ENCODE measurements around the gene GNAT2. TPM values are rescaled to one million over a fixed set of nuclear protein-coding genes. Genes with fewer than 3 reads are reported as not detected.

The GNAT2 gene
- polyA plus RNA-seq, 1 experiment: 0.06 TPM

GRCh38 chr1:109620401-109620791, 980 bp upstream of the GNAT2 start:
- no peaks in the 10 kb centered on the region; the same call in 1 of the 2 replicates for H3K9me3 ChIP-seq (ENCODE audit: control insufficient read depth, insufficient read depth, low read length)
- CTCF ChIA-PET: interaction anchor here (1.3 to 3.2 kb wide), 4 partner anchors 10 to 74 kb away, joined by 4 to 12 read pairs (median 7); no protein-coding TSS in a partner anchor
- H3K27ac ChIP-seq (ENCODE audit: low read depth, low read length): peak overlapping the region; percentile 97
- peak overlapping the region; percentile 95 for H3K4me3 ChIP-seq (ENCODE audit: low read depth, low read length)
- no peak for TF ChIP-seq CTCF (IDR thresholded peaks at IDR 0.05; ENCODE audit: low read depth, low read length)
- H3K27me3 ChIP-seq (ENCODE audit: control insufficient read depth, insufficient read depth, low read length): no peaks in the 10 kb centered on the region
- POLR2A ChIA-PET: interaction anchor here (0.6 to 2.3 kb wide), 4 partner anchors 10 to 291 kb away, joined by 3 to 24 read pairs (median 4); partner anchors contain the start of gene GNAI3
- no peak for DNase-seq (ENCODE audit: low read depth, low spot score)

GRCh38 chr1:109618661-109619575, 498 bp downstream of the GNAT2 start:
- H3K27me3 ChIP-seq (ENCODE audit: control insufficient read depth, insufficient read depth, low read length): no peaks in the 10 kb centered on the region
- no peak for DNase-seq (ENCODE audit: low read depth, low spot score)
- peak overlapping the region; percentile 95 for H3K4me3 ChIP-seq (ENCODE audit: low read depth, low read length)
- peak overlapping the region; percentile 97 for H3K27ac ChIP-seq (ENCODE audit: low read depth, low read length)
- ChIA-PET POLR2A (interaction anchor here (1.0 to 2.7 kb wide), 3 partner anchors 8 to 70 kb away, joined by 3 to 24 read pairs (median 19); partner anchors contain the start of gene GNAI3), CTCF (interaction anchor here (0.7 to 3.2 kb wide), 4 partner anchors 12 to 155 kb away, joined by 3 to 12 read pairs (median 6); no protein-coding TSS in a partner anchor)
- TF ChIP-seq CTCF (IDR thresholded peaks at IDR 0.05; ENCODE audit: low read depth, low read length): no peak
- no peaks in the 10 kb centered on the region; the same call in 1 of the 2 replicates for H3K9me3 ChIP-seq (ENCODE audit: control insufficient read depth, insufficient read depth, low read length)

GRCh38 chr1:109617291-109617801, 2.1 kb downstream of the GNAT2 start:
- no peak for TF ChIP-seq CTCF (IDR thresholded peaks at IDR 0.05; ENCODE audit: low read depth, low read length)
- H3K27me3 ChIP-seq (ENCODE audit: control insufficient read depth, insufficient read depth, low read length): no peaks in the 10 kb centered on the region
- ChIA-PET CTCF (interaction anchor here (0.9 to 2.7 kb wide), 5 partner anchors 15 to 367 kb away, joined by 3 to 12 read pairs (median 4); partner anchors contain the start of gene AHCYL1), POLR2A (interaction anchor here (0.6 to 2.7 kb wide), 3 partner anchors 22 to 69 kb away, joined by 3 to 19 read pairs (median 5); partner anchors contain the start of gene GNAI3)
- H3K27ac ChIP-seq (ENCODE audit: low read depth, low read length): peak overlapping the region; percentile 90
- DNase-seq (ENCODE audit: low read depth, low spot score): peak; percentile 81
- no peak overlapping the region for H3K4me3 ChIP-seq (ENCODE audit: low read depth, low read length)
- H3K9me3 ChIP-seq (ENCODE audit: control insufficient read depth, insufficient read depth, low read length): no peaks in the 10 kb centered on the region; the same call in 1 of the 2 replicates

- Histone ChIP-seq H3K27ac (ENCODE audit: low read depth, low read length) (no peak overlapping the region), H3K27me3 (ENCODE audit: control insufficient read depth, insufficient read depth, low read length) (no peaks in the 10 kb centered on the region), H3K9me3 (ENCODE audit: control insufficient read depth, insufficient read depth, low read length) (no peaks in the 10 kb centered on the region; the same call in 1 of the 2 replicates), H3K4me3 (ENCODE audit: low read depth, low read length) (no peak overlapping the region)
- no peak for DNase-seq (ENCODE audit: low read depth, low spot score)
- POLR2A ChIA-PET: interaction anchor here (2.7 kb wide), 1 partner anchor 68 kb away, joined by 19 read pairs; the partner anchor contains the start of gene GNAI3
- TF ChIP-seq CTCF (IDR thresholded peaks at IDR 0.05; ENCODE audit: low read depth, low read length): no peak
- CTCF ChIA-PET: interaction anchor here (0.9 to 2.7 kb wide), 4 partner anchors 15 to 368 kb away, joined by 3 to 12 read pairs (median 4); partner anchors contain the start of gene AHCYL1
Measured at GRCh38 chr1:109616391-109616790, 3.0 kb downstream of the GNAT2 start.

Measured in AG04450 (cell line).